ENCODE measurements around the gene ACR. TPM values are rescaled to one million over a fixed set of nuclear protein-coding genes. Genes with fewer than 3 reads are reported as not detected.

ACR gene
- total and polyA plus RNA-seq, 8 donors, result 0.34 to 0.92 (median 0.40) TPM; not detected in 5

DNA sequence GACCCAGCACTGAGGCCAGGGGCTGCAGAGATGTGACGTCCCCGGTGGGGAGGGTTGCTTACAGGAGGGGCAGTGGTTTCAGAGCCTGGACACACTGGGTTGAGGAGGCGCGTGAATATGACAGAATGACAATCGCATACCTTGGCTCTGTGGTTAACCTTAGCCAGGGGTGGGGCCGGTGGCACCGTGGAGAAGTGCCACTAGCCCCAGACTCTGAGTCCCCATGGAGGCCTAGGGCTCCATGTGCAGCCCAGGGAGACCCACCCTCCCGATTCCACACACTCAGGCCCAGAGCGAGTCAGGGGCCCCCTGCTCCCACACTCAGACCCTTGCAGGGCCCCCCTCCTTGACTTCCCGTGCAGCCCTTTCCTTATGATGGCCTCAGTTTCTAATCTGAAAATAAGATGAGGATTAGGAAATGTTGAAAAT lies 3.6 kb upstream of the ACR start:
- Histone ChIP-seq H3K27me3 (peaks cover 0 to 10% (median 0%) of the 10 kb centered on the region in 4 donors), H3K36me3 (no peaks in the 10 kb centered on the region), H3K9me3 (no peaks in the 10 kb centered on the region), H3K4me1 (no peaks in the 10 kb centered on the region), H3K4me3 (no peak overlapping the region), H3K27ac (no peak overlapping the region)
- TF ChIP-seq CTCF (IDR thresholded peaks at IDR 0.05), result no peak
- intact Hi-C loops (cut with DNase I), result no loop called here
- FAIRE-seq (no peak), ATAC-seq (no peak), DNase-seq (peak in 2 of 6 donors; percentile 8 to 40)
- 63 to 83% methylated on average over 10 of the region's 10 CpGs for WGBS, 2 donors

GRCh38 chr22:50734986-50735738 lies 2.8 kb upstream of the ACR start:
- 71 to 80% methylated on average over 13 of the region's 13 CpGs for WGBS, 2 donors
- Histone ChIP-seq H3K9me3 (no peaks in the 10 kb centered on the region), H3K27ac (no peak overlapping the region), H3K27me3 (peaks cover 0 to 10% (median 0%) of the 10 kb centered on the region in 4 donors), H3K4me1 (no peaks in the 10 kb centered on the region), H3K36me3 (no peaks in the 10 kb centered on the region), H3K4me3 (no peak overlapping the region)
- peak in 2 of 6 donors; percentile 5 to 36 for DNase-seq
- no peak for TF ChIP-seq CTCF (IDR thresholded peaks at IDR 0.05)
- no peak for ATAC-seq
- no peak for FAIRE-seq
- intact Hi-C loops (cut with DNase I), result no loop called here

GRCh38 chr22:50735739-50736030 lies 2.3 kb upstream of the ACR start:
- WGBS, 2 donors, result 67 to 76% methylated on average over 6 of the region's 6 CpGs
- Histone ChIP-seq H3K27ac (no peak overlapping the region), H3K4me3 (no peak overlapping the region), H3K36me3 (no peaks in the 10 kb centered on the region), H3K27me3 (peaks cover 0 to 10% (median 0%) of the 10 kb centered on the region in 4 donors), H3K4me1 (no peaks in the 10 kb centered on the region), H3K9me3 (no peaks in the 10 kb centered on the region)
- DNase-seq (no peak), FAIRE-seq (no peak), ATAC-seq (no peak)
- TF ChIP-seq CTCF (IDR thresholded peaks at IDR 0.05), result no peak
- intact Hi-C loops (cut with DNase I), result no loop called here

DNA sequence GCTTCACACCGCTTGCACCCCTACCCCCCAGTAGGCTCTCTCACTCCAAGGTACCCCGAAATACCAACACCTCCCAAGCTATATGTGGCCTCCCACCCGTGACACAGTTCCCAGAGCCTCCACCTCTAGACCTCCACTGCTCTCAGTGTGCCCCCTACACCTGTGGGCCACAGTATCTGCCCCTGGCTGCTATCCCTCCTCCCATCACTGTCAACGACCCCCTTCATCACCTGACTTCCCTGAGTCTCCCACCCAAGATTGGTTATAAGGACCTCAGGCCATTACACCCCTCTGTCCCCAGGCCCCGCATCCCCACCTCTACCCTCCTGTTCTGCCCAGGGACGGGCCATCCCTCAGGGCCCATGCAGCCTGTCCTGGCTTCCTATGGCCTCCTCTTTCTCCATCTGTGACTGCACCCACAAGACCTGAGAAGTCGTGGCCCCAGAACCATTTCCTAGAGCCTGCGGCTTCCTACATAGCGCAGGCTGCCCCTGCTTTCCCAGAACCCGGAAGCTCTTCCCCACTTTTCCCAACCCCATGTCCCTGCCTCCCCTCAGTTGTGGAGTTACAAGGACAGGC lies 734 bp downstream of the ACR start:
- 71 to 76% methylated on average over 10 of the region's 10 CpGs for WGBS, 2 donors
- DNase-seq (peak in 3 of 6 donors; percentile 5 to 18 (median 9)), ATAC-seq (no peak), FAIRE-seq (no peak)
- no peaks in the 10 kb centered on the region for H3K27me3 ChIP-seq
- no peak for TF ChIP-seq CTCF (IDR thresholded peaks at IDR 0.05)
- H3K36me3 ChIP-seq, result no peaks in the 10 kb centered on the region
- no peaks in the 10 kb centered on the region for H3K9me3 ChIP-seq
- no peaks in the 10 kb centered on the region for H3K4me1 ChIP-seq
- H3K4me3 ChIP-seq, result no peak overlapping the region
- H3K27ac ChIP-seq, result no peak overlapping the region
- intact Hi-C loops (cut with DNase I), result no loop called here

DNA sequence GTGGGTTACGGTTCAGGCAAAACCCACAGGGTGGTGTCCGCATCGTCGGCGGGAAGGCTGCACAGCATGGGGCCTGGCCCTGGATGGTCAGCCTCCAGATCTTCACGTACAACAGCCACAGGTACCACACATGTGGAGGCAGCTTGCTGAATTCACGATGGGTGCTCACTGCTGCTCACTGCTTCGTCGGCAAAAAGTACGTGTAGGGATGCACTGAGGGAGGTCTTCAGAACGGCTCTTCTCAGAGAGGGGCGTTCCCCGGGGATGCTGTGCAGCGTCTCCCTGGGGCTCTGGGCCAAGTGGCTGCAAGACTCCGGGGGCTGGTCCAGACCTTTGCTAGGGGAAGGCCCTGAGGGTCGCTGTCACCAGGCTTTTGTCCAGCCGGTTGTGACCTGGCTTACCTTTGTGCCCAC lies 1.3 kb downstream of the ACR start:
- no peak overlapping the region for H3K4me3 ChIP-seq
- no peaks in the 10 kb centered on the region for H3K36me3 ChIP-seq
- peak in 3 of 6 donors; percentile 4 to 24 (median 6) for DNase-seq
- no peak for TF ChIP-seq CTCF (IDR thresholded peaks at IDR 0.05)
- intact Hi-C loops (cut with DNase I), result no loop called here
- H3K27ac ChIP-seq, result no peak overlapping the region
- H3K4me1 ChIP-seq, result no peaks in the 10 kb centered on the region
- no peak for ATAC-seq
- WGBS, 2 donors, result 63 to 71% methylated on average over 17 of the region's 17 CpGs
- FAIRE-seq, result no peak
- H3K9me3 ChIP-seq, result no peaks in the 10 kb centered on the region
- no peaks in the 10 kb centered on the region for H3K27me3 ChIP-seq
